ENCODE measurements around the gene TET3.
A peak's percentile ranks its signal among the peaks of the same experiment; 100 is the strongest.

TET3 gene

DNA sequence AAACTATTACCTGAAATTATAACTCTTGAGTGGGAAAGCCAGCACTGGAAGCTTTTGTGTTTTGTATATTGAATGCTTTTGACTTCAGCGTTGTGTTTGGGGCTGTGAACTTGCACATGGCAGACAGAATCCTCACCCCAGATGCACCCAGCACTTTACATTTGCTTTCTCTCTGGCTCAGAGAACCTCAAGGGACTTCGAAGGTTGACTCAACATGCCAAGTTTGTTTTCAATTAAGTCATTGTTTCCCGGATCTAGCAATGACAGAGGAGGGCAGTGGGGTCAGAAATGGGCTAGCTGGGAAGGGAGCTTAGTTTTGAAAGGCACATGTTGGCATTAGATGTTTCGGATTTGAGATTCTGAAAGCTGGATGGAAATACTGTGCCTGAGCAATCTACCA lies 22.4 kb downstream of the TET3 start:
- DNase-seq = no peak

DNA sequence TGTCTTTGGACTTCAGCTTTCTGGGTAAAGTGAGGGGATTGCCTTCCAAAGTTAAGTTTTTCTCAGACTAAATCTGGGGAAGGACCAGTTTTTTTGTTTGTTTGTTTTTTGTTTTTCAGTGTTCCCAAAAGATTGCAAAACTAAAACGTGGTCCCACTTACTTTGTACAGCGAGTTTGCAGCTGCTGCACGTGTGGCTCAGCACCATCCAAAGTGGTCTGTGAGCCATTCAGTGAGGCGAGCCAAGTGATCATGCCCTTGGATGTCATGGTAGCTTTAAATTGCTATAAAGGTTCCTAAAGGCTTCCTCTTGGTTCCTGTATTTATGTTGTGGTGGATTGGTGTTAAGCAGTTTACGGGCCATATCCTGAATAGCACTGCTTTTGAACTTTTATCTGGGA lies 23.0 kb downstream of the TET3 start:
- DNase-seq = no peak

GRCh38 chr2:74008761-74009395 lies 24.2 kb downstream of the TET3 start:
- no peak for DNase-seq

DNA sequence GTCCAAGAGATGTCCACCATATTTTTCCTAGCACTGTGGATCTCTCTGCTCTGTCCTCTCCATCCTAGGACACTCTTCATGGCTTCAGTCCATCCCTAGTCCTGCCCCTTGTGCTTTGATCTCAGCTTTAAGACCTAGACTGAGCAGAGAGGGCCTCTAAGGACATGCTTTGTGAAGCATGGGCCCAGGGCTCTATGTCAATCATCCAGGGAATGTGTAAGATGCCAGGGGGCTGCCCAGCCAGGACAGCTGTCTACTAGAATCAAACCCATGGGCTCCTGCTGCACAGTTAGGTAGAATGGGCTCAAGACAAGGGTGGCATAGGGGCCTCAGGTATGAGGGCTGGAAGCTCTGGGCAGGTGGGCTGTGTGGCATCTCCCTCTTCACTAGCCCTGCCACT lies 24.9 kb downstream of the TET3 start:
- no peak for DNase-seq

DNA sequence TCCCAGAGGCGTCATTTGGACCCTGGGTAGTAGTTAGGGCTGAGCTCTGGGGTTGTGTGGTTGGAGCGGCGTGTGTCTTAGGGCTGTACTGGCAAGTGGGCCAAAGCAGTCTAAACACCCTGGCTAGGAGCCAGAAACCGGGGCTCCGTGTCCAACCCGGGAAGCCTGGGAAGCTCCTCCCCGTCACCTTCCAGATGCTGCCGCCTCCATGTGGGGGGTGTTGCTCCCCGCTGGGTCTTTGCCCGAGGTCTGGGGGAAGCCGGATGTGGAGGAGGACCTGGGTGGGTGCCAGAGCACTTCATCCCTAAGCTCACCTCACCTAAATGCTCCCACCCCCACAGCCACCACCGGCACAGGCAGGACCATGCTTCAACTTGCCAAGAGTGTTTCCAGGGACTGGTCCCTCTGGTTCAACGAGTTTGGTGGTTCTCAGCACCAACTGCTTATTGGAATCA lies 25.4 kb downstream of the TET3 start:
- DNase-seq = peak; percentile 98

- DNase-seq = no peak
Observed at GRCh38 chr2:74011246-74011645, 26.5 kb downstream of the TET3 start.

GRCh38 chr2:74014813-74015212 lies 30.1 kb downstream of the TET3 start:
- DNase-seq = no peak

DNA sequence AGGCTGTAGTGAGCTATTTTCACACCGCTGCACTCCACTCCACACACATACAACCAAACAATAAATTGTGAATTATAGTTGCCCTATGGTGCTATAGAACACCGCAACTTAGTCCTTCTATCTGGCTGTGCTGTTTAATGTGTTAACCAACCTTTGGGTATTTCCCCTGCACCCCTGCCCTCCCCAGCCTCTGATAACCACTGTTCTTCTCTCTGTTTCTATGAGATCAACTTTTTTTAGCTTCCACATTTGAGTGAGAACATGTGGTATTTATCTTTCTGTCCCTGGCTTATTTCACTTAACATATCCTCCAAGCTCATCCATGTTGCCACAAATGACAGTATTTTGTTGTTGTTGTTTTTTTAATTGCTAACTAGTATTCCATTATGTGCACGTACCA lies 32.5 kb downstream of the TET3 start:
- DNase-seq = no peak

DNA sequence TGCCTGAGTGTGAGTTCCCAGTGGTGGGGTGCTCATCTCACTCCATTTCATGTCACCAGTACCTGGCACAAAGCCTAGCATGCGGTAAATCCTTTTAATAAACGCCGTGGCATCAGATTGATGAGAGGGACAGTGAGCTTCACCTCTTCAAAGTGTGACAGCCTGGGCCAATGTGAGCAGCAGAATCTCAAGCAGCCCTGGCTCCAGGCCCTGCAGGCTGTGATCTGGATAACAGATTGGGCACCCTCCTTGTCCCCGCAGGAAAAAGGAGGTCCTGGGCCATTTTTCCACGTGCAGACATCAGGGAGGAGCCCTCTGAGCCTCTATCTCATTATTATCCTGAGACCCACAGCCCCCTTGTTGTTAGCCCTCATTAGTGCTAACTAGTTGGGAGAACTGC lies 34.8 kb downstream of the TET3 start:
- no peak for DNase-seq

DNA sequence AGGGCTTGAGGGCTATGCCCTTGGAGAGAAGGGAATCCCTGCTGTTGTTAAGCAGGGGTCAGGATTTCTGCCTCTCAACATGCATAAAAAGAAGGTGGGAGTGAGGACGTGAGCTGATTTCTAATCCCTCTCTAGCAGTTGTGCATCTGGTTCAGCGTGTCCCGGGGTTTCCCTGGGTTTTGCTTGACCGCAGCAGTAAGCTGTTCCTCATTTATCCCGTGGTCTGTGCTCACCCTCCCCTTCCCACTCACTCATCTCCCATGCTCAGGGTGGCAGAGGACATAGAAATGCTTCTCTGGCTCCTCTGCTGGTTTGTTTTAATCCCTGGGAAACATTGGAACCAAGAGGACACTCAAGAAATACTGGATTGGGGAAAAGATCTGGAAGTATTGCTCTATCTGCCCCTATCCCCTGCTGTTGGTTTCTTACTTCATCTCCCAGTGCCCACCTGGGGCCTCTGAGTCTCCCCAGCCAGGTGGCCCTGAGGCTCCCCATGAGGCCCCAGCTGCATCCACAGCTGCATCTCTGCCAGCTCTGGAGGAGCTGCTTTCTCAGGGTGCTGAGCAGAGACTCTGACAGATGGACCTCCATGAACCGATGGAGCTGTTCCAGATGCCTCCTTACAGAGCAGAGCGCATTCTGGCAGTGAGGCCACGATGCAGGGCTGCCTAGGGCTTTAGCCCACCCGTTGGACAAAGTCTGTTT lies 36.1 kb downstream of the TET3 start:
- DNase-seq = no peak

GRCh38 chr2:74021407-74021755 lies 36.7 kb downstream of the TET3 start:
- DNase-seq = no peak

GRCh38 chr2:74024216-74024615 lies 39.5 kb downstream of the TET3 start:
- no peak for DNase-seq

DNA sequence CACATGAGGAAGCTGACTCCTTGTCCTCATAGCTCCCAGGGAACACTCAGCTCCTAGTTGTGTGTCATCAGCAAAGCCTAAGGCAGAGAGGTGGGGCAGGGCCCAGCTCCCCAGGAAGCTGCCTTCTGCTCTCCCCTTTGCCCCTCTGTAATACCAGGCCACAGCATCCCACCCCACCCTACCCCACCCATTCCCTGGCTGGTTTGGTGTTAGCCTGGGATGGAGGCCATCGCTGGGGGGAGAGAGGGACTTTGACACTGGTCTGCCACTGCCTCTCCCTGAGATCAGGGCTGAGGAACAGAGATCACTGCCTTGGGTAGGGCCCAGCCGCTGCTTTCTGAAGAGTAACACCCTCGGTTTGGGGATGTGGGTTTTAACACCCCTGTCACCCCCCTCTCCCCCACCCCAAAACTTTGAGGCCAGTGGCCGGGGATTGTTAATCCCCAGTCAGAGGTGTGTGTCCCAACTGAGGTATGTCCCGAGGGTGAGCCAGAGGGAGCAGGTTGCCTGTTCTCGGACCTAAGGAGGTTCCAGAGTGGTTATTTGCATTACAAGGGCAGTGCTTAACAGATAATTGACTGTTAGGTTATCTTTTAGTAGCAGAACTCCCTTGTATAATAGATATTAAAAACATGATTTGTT lies 41.4 kb downstream of the TET3 start:
- no peak for DNase-seq

DNA sequence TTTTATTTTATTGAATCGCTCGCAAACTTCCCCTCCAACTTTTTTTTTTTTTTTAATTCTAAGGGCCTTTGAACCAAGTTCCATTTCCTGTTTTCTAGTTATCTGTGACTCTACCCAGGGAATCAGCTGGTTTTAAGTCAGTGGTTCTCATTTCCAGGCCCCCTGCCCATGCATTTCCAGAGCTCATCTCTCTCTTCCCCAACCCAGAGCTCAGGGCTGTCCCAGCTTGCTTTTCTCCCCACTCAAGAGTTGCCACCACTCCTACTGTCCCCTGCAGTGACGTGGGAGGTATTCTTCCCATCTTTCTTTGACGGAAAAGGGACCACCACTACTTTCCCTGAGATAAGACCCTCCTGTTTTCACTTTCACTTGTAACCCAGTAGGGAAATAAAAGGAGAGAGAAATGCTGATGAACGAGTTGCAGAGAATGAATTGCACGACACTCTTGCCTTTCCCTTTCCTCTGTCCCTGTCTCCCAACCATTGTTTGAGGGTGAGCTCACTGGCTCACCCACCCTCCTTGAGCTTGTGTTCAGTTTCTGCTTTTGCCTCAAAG lies 42.1 kb downstream of the TET3 start:
- no peak for DNase-seq

- no peak for DNase-seq
Observed at GRCh38 chr2:74027496-74027895, 42.8 kb downstream of the TET3 start.

DNA sequence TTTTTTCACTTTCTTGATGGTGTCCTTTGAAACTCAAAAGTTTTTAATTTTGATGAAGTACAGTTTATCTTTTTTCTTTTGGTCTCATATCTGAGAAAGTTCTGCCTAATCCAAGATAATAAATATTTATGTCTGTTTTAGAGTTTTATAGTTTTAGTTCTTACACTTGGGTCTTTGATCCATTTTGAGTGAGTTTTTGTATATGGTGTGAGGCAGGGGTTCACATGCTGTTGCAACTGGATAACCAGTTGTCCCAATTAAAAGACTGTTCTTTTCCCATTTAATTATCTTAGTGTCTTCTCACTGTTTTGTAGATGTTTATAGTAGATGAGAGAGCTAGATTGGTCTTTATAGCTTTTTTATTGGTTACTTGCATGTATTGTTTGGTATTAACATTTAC lies 43.6 kb downstream of the TET3 start:
- no peak for DNase-seq

DNA sequence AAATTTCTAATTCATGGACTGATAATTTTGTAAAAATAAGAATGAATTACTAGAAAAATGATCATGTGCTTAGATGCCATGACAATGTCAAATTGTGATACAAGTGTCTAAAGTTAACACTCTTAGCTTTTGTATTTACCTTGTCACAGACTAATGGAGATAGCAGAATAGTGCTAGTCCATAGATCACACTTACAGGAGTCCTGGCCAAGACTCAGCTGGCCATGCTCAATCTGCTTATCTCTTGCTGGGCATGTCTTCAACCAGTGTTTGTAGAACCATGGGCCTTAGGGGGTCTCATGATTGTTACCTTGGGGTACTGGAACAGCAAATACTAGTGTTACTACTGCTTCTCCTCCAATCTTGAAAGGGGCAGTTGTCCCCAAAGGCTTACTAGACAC lies 44.0 kb downstream of the TET3 start:
- no peak for DNase-seq

GRCh38 chr2:74029714-74030397 lies 45.1 kb downstream of the TET3 start:
- DNase-seq = no peak

GRCh38 chr2:74031221-74031620 lies 46.5 kb downstream of the TET3 start:
- DNase-seq = no peak

DNA sequence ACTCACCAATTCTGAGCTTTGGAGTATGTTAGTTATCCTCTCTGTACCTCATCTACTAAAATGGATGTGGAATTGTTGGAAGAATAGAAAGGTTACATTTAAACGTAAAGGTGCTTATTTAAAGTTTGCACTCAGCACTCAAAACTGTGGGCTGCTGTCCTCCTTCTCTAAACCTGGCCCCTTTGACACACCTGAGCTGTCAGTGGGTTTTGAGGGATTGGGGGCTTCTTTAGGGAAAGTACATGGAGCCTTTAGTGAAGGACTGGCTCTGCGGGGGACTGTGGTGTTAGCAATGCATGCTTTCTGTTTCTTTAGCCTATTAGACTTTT lies 47.2 kb downstream of the TET3 start:
- DNase-seq = no peak

GRCh38 chr2:74033375-74033774 lies 48.7 kb downstream of the TET3 start:
- no peak for DNase-seq

Measured in NCI-H1105 (cell line).